Measurements from ENCODE around the gene NT5DC2.

- TF ChIP-seq CTCF (conservative IDR thresholded peaks at IDR 0.05 in 1 of 2, IDR thresholded peaks at IDR 0.05 in 1 of 2; ENCODE audit: extremely low read depth in 1 of 2, insufficient read depth in 1 of 2, low read depth in 1 of 2, low read length in 2 of 2) (no peak), EZH2 (IDR thresholded peaks at IDR 0.05; ENCODE audit: borderline replicate concordance, low read length) (no peak)
Measured at GRCh38 chr3:52534281-52535183, 875 bp upstream of the NT5DC2 start.
